HEK293 (cell line): ENCODE data around the gene KCNC1.

ENCODE experiments used
- CTCF ChIA-PET: fragments of 350-600 bp; formaldehyde crosslinking; extraction: SDS; loops from one replicate; lab custom pipeline; 2021; ENCODE audit warnings: antibody characterized with exemption; lab: Yijun Ruan, JAX
- POLR2A ChIA-PET: fragments of 300-600 bp; formaldehyde crosslinking; extraction: SDS; loops from one replicate; lab custom pipeline; 2020; ENCODE audit warnings: antibody characterized with exemption, inconsistent platforms; lab: Yijun Ruan, JAX
- H3K27ac ChIP-seq: fragments of 200-500 bp; sonication (Bioruptor generic); 2 replicates; pipeline ENCODE4 v1.5.1; 2014; ENCODE audit warnings: low read depth, low read length, control low read depth, inconsistent platforms; ENCODE audit errors: extremely low read depth
- H3K36me3 ChIP-seq, 2 experiments: fragments of 200-500 bp in 1 of 2; sonication (Bioruptor generic) in 1 of 2; 1 replicate in 1 of 2; 2 replicates in 1 of 2; pipeline ENCODE4 v1.5.1; 2014 to 2017; ENCODE audit warnings: inconsistent platforms in 2 of 2, low read length in 2 of 2; ENCODE audit not compliant: control insufficient read depth in 2 of 2, insufficient read depth in 1 of 2
- H3K4me1 ChIP-seq: fragments of 200-500 bp; sonication (Bioruptor generic); 2 replicates; pipeline ENCODE4 v1.5.1; 2014; ENCODE audit warnings: mild to moderate bottlenecking, low read length, inconsistent platforms; ENCODE audit not compliant: control insufficient read depth, insufficient read depth
- H3K4me3 ChIP-seq: 2 replicates; pipeline ENCODE4 v1.5.1; 2011; ENCODE audit warnings: low read depth, mild to moderate bottlenecking, control low read depth, low read length, moderate library complexity
- H3K9me3 ChIP-seq: fragments of 200-500 bp; sonication (Bioruptor generic); 2 replicates; pipeline ENCODE4 v1.5.1; 2014; ENCODE audit warnings: low read depth, low read length, inconsistent platforms; ENCODE audit not compliant: control insufficient read depth, insufficient read depth
- GLI2 ChIP-seq: fragments of 450-650 bp; formaldehyde crosslinking; IDR thresholded peaks from 2 replicates; pipeline ENCODE4; 2017; ENCODE audit warnings: missing biosample characterization, missing genetic modification characterization, low read depth, borderline replicate concordance
- KLF10 ChIP-seq: fragments of 450-650 bp; IDR thresholded peaks from 2 replicates; pipeline ENCODE4 v1.5.1; 2018; ENCODE audit warnings: missing biosample characterization, mild to moderate bottlenecking, missing genetic modification characterization
- KLF9 ChIP-seq: fragments of 450-650 bp; formaldehyde crosslinking; IDR thresholded peaks from 2 replicates; pipeline ENCODE4 v1.5.1; 2016; ENCODE audit warnings: missing biosample characterization, missing genetic modification characterization, low read depth
- ZNF266 ChIP-seq: fragments of 450-650 bp; formaldehyde crosslinking; IDR thresholded peaks from 2 replicates; pipeline ENCODE4 v1.5.1; 2016; ENCODE audit warnings: missing biosample characterization, missing genetic modification characterization, low read depth
- ZNF423 ChIP-seq: fragments of 450-650 bp; formaldehyde crosslinking; IDR thresholded peaks from 2 replicates; pipeline ENCODE4 v1.5.1; 2016; ENCODE audit warnings: missing biosample characterization, missing genetic modification characterization
- ZNF549 ChIP-seq: fragments of 450-650 bp; IDR thresholded peaks from 2 replicates; pipeline ENCODE4 v1.5.1; 2018; ENCODE audit warnings: missing biosample characterization, missing genetic modification characterization, mild to moderate bottlenecking, inconsistent platforms, moderate library complexity
- ZNF600 ChIP-seq: fragments of 450-650 bp; formaldehyde crosslinking; IDR thresholded peaks from 2 replicates; pipeline ENCODE4 v1.5.1; 2016; ENCODE audit warnings: missing biosample characterization, missing genetic modification characterization
- ZNF623 ChIP-seq: fragments of 450-650 bp; formaldehyde crosslinking; IDR thresholded peaks from 2 replicates; pipeline ENCODE4 v1.5.1; 2016; ENCODE audit warnings: missing biosample characterization, missing genetic modification characterization
- TF ChIP-seq, protein P1 (sequence below): sonication (generic); formaldehyde crosslinking; IDR thresholded peaks from 2 replicates; pipeline ENCODE4 v1.8.1; 2022; ENCODE audit warnings: mild to moderate bottlenecking, moderate library complexity, missing genetic modification reagents
- TF ChIP-seq, protein P2 (sequence below): fragments of 450-650 bp; formaldehyde crosslinking; IDR thresholded peaks from 2 replicates; pipeline ENCODE4 v1.5.1; 2017; ENCODE audit warnings: missing biosample characterization, missing genetic modification characterization
- TF ChIP-seq, protein P3 (sequence below): fragments of 450-650 bp; formaldehyde crosslinking; IDR thresholded peaks from 2 replicates; pipeline ENCODE4 v1.5.1; 2016; ENCODE audit warnings: missing biosample characterization, missing genetic modification characterization
- TF ChIP-seq, protein P4 (sequence below): fragments of 450-650 bp; formaldehyde crosslinking; IDR thresholded peaks from 2 replicates; pipeline ENCODE4 v1.5.1; 2017; ENCODE audit warnings: missing biosample characterization, missing genetic modification characterization

The KCNC1 gene

DNA sequence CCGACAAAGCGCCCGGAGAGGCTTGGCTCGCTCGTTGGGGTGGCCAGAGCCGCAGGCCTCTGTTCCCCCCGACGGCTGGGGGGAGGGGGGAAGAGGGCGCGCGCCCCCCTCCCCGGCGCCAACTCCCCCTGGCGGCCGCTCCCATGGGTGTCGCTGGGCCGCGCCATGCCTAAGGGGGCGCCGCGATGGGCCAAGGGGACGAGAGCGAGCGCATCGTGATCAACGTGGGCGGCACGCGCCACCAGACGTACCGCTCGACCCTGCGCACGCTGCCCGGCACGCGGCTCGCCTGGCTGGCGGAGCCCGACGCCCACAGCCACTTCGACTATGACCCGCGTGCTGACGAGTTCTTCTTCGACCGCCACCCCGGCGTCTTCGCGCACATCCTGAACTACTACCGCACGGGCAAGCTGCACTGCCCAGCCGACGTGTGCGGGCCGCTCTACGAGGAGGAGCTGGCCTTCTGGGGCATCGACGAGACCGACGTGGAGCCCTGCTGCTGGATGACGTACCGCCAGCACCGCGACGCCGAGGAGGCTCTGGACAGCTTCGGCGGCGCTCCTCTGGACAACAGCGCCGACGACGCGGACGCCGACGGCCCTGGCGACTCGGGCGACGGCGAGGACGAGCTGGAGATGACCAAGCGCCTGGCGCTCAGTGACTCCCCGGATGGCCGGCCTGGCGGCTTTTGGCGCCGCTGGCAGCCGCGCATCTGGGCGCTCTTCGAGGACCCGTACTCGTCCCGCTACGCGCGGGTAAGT lies 1.4 kb downstream of the KCNC1 start:
- CTCF ChIA-PET, result interaction anchor here (0.7 to 7.8 kb wide), 3 partner anchors 93 to 246 kb away, joined by 3 to 357 read pairs (median 3); no protein-coding TSS in a partner anchor
- Histone ChIP-seq H3K4me3 (peak overlapping the region; percentile 53), H3K27ac (no peak overlapping the region), H3K36me3 (no peaks in the 10 kb centered on the region), H3K9me3 (no peaks in the 10 kb centered on the region), H3K4me1 (no peaks in the 10 kb centered on the region)
- POLR2A ChIA-PET, result no interaction called here
- TF ChIP-seq ZNF266 (tag by site-specific recombination) (no peak), ZNF423 (tag by site-specific recombination) (no peak), ZNF623 (no peak), ZNF549 (no peak)
- TF ChIP-seq, protein P1, sequence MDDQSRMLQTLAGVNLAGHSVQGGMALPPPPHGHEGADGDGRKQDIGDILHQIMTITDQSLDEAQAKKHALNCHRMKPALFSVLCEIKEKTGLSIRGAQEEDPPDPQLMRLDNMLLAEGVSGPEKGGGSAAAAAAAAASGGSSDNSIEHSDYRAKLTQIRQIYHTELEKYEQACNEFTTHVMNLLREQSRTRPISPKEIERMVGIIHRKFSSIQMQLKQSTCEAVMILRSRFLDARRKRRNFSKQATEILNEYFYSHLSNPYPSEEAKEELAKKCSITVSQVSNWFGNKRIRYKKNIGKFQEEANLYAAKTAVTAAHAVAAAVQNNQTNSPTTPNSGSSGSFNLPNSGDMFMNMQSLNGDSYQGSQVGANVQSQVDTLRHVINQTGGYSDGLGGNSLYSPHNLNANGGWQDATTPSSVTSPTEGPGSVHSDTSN (CRISPR knock-in tag), result 0 out of 2 replicates have a peak, but pooled peaks have one; percentile 16
- TF ChIP-seq, protein P2, sequence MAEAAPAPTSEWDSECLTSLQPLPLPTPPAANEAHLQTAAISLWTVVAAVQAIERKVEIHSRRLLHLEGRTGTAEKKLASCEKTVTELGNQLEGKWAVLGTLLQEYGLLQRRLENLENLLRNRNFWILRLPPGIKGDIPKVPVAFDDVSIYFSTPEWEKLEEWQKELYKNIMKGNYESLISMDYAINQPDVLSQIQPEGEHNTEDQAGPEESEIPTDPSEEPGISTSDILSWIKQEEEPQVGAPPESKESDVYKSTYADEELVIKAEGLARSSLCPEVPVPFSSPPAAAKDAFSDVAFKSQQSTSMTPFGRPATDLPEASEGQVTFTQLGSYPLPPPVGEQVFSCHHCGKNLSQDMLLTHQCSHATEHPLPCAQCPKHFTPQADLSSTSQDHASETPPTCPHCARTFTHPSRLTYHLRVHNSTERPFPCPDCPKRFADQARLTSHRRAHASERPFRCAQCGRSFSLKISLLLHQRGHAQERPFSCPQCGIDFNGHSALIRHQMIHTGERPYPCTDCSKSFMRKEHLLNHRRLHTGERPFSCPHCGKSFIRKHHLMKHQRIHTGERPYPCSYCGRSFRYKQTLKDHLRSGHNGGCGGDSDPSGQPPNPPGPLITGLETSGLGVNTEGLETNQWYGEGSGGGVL, result peak; percentile 79

DNA sequence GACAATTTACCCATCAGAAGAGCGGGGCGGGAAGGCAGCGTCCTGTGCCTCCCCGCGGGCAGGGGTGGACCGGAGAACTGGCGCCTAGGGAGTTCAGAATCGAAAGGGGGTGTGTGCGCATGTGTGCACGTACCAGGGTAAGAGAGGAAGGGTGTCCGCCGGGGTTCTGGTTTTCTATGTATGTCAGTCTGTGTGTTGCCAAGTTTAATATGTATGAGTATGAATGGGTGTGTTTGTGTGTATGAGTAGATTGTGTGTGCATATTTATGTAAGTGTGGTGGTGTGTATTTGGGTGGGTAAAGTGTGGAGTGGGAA lies 2.0 kb downstream of the KCNC1 start:
- TF ChIP-seq ZNF600 (tag by site-specific recombination) (0 out of 2 replicates have a peak, but pooled peaks have one; percentile 42), GLI2 (tag by site-specific recombination) (no peak)
- TF ChIP-seq, protein P3, sequence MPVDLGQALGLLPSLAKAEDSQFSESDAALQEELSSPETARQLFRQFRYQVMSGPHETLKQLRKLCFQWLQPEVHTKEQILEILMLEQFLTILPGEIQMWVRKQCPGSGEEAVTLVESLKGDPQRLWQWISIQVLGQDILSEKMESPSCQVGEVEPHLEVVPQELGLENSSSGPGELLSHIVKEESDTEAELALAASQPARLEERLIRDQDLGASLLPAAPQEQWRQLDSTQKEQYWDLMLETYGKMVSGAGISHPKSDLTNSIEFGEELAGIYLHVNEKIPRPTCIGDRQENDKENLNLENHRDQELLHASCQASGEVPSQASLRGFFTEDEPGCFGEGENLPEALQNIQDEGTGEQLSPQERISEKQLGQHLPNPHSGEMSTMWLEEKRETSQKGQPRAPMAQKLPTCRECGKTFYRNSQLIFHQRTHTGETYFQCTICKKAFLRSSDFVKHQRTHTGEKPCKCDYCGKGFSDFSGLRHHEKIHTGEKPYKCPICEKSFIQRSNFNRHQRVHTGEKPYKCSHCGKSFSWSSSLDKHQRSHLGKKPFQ (tag by site-specific recombination), result peak; percentile 74
- no peaks in the 10 kb centered on the region for H3K9me3 ChIP-seq
- H3K4me3 ChIP-seq, result no peak overlapping the region
- no peaks in the 10 kb centered on the region for H3K36me3 ChIP-seq
- ChIA-PET CTCF (interaction anchor here (1.1 to 7.8 kb wide), 2 partner anchors 14 to 245 kb away, joined by 3 to 357 read pairs; no protein-coding TSS in a partner anchor), POLR2A (no interaction called here)
- no peaks in the 10 kb centered on the region for H3K4me1 ChIP-seq
- no peak overlapping the region for H3K27ac ChIP-seq

DNA sequence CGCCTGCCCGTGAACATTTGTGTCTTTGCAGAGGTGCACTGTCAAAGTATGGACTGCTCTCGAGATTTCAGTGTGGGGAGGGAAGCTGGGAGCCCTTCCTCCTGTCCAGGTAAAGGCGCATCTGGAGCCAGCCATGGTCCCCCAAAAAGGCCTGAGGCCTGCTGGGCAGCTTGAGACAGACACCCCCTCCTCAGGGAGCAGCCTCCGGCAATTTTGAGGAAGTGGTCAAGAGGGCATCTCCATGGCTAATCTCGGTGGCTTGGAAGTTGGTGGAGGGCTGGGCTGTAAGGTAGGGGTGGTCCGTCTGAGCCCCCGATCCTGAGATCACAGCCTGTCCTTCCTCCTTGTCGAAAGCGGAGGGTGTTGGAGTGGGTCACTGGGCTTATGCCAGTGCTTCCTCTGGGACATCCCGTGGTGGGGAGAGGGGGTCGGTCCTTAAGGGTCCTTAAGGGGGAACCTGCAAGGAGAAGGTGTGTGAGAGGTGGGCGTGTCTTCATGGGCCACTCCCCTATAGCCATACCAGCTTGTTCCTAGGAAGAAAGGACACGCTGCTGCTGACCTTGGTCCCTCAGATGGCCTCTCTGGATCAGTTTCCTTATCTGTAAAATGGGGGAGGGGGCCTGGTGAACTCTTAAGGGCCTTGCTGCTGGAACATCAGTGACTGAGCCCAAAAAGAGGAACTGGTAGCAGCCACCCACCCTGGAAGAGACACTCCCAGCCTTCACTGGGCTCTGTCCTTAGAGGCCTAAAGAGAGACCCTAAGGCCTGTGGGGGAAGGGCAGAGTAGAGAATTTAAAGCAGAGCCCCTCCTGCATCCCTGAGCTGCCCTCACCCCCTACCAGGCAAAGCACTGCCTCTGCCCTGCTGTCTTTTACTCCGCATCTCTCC lies 2.6 kb downstream of the KCNC1 start:
- no peaks in the 10 kb centered on the region for H3K36me3 ChIP-seq
- TF ChIP-seq KLF10 (tag by site-specific recombination) (peak; percentile 32; the same call in 1 of the 2 replicates), KLF9 (peak; percentile 81)
- TF ChIP-seq, protein P4, sequence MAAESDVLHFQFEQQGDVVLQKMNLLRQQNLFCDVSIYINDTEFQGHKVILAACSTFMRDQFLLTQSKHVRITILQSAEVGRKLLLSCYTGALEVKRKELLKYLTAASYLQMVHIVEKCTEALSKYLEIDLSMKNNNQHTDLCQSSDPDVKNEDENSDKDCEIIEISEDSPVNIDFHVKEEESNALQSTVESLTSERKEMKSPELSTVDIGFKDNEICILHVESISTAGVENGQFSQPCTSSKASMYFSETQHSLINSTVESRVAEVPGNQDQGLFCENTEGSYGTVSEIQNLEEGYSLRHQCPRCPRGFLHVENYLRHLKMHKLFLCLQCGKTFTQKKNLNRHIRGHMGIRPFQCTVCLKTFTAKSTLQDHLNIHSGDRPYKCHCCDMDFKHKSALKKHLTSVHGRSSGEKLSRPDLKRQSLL (tag by site-specific recombination), result no peak
- POLR2A ChIA-PET, result no interaction called here
- CTCF ChIA-PET, result interaction anchor here (1.1 to 1.8 kb wide), 3 partner anchors 15 to 243 kb away, joined by 3 to 5 read pairs (median 3); no protein-coding TSS in a partner anchor
- H3K4me3 ChIP-seq, result no peak overlapping the region
- no peak overlapping the region for H3K27ac ChIP-seq
- no peaks in the 10 kb centered on the region for H3K4me1 ChIP-seq
- H3K9me3 ChIP-seq, result no peaks in the 10 kb centered on the region
